ENCODE results near the gene RALGPS1.
"Not testable (repeated sequence)": the region's sequence is repeated elsewhere in the genome, so short reads cannot be mapped to it uniquely, and the experiment has no call there.

Gene RALGPS1

GRCh38 chr9:126989847-126990842, 75.6 kb downstream of the RALGPS1 start:
- DNase-seq = no peak

GRCh38 chr9:126991183-126991582, 76.6 kb downstream of the RALGPS1 start:
- DNase-seq = no peak

- no peak for DNase-seq
Observed at GRCh38 chr9:126992427-126992826, 77.8 kb downstream of the RALGPS1 start.

- no peak for DNase-seq
Observed at GRCh38 chr9:126999315-127000068, 84.9 kb downstream of the RALGPS1 start.

- DNase-seq = no peak
Observed at GRCh38 chr9:127004946-127005769, 90.6 kb downstream of the RALGPS1 start.

GRCh38 chr9:127005770-127006314, 91.3 kb downstream of the RALGPS1 start:
- no peak for DNase-seq

- no peak for DNase-seq
Observed at GRCh38 chr9:127007638-127008037, 93.1 kb downstream of the RALGPS1 start.

GRCh38 chr9:127008076-127008475, 93.5 kb downstream of the RALGPS1 start:
- no peak for DNase-seq

- DNase-seq = no peak
Observed at GRCh38 chr9:127011772-127012171, 97.2 kb downstream of the RALGPS1 start.

- no peak for DNase-seq
Observed at GRCh38 chr9:127012250-127012649, 97.7 kb downstream of the RALGPS1 start.

GRCh38 chr9:127013597-127013996, 99.0 kb downstream of the RALGPS1 start:
- DNase-seq = no peak

GRCh38 chr9:127014216-127014909, 99.8 kb downstream of the RALGPS1 start:
- DNase-seq = no peak

GRCh38 chr9:127014910-127015540, 100.4 kb downstream of the RALGPS1 start:
- no peak for DNase-seq

GRCh38 chr9:127015921-127016512, 101.4 kb downstream of the RALGPS1 start:
- DNase-seq = no peak

- DNase-seq = not testable (repeated sequence)
Observed at GRCh38 chr9:127017979-127018378, 103.4 kb downstream of the RALGPS1 start.

GRCh38 chr9:127018935-127019334, 104.4 kb downstream of the RALGPS1 start:
- no peak for DNase-seq

GRCh38 chr9:127020036-127020801, 105.6 kb downstream of the RALGPS1 start:
- DNase-seq = no peak

GRCh38 chr9:127020802-127021078, 106.2 kb downstream of the RALGPS1 start:
- no peak for DNase-seq

GRCh38 chr9:127021664-127022363, 107.2 kb downstream of the RALGPS1 start:
- no peak for DNase-seq
